Lung (tissue), 12 donors: Measurements from ENCODE around the gene LINGO3. TPM values are rescaled to one million over a fixed set of nuclear protein-coding genes. Genes with fewer than 3 reads are reported as not detected.
A peak's percentile ranks its signal among the peaks of the same experiment; 100 is the strongest.

ENCODE experiments used
- ATAC-seq: fragments of 200-7000 bp; cut with Tn5 transposase; one replicate; pipeline ENCODE4 v1.9.1; 2020; ENCODE audit warnings: moderate number of reproducible peaks; ENCODE audit not compliant: insufficient read depth, low FRiP score
- DNase-seq, 3 donors: peaks; one replicate each; pipeline ENCODE4 v3.0.0-alpha.2; 2013 to 2017
- H3K27ac ChIP-seq, 2 donors: one replicate each; pipeline ENCODE4 v1.5.1; 2013; ENCODE audit warnings: mild to moderate bottlenecking in 2 of 2, moderate library complexity in 2 of 2, control low read depth in 1 of 2, inconsistent platforms in 1 of 2, low read depth in 1 of 2, low read length in 1 of 2
- H3K27me3 ChIP-seq, 3 donors: one replicate each; pipeline ENCODE4 v1.5.1; 2013; ENCODE audit warnings: low read length in 2 of 3; ENCODE audit not compliant: control insufficient read depth in 3 of 3, insufficient read depth in 3 of 3
- H3K36me3 ChIP-seq, 4 donors: one replicate each; pipeline ENCODE4 v1.5.1; 2013; ENCODE audit warnings: low read length in 4 of 4, mild to moderate bottlenecking in 1 of 4, moderate library complexity in 1 of 4; ENCODE audit not compliant: control insufficient read depth in 4 of 4, insufficient read depth in 4 of 4
- H3K4me1 ChIP-seq, 5 donors: one replicate each; pipeline ENCODE4 v1.5.1; 2013; ENCODE audit warnings: low read length in 5 of 5, mild to moderate bottlenecking in 2 of 5, moderate library complexity in 1 of 5; ENCODE audit not compliant: control insufficient read depth in 5 of 5, insufficient read depth in 5 of 5
- H3K4me3 ChIP-seq: one replicate; pipeline ENCODE4 v1.5.1; 2013; ENCODE audit warnings: mild to moderate bottlenecking, control low read depth, moderate library complexity
- H3K9ac ChIP-seq, 2 donors: one replicate each; pipeline ENCODE4 v1.5.1; 2013; ENCODE audit warnings: low read length in 2 of 2, control low read depth in 1 of 2; ENCODE audit not compliant: insufficient read depth in 1 of 2
- H3K9me3 ChIP-seq, 4 donors: one replicate each; pipeline ENCODE4 v1.5.1; 2013; ENCODE audit warnings: low read length in 3 of 4, mild to moderate bottlenecking in 1 of 4, moderate library complexity in 1 of 4; ENCODE audit not compliant: control insufficient read depth in 4 of 4, insufficient read depth in 3 of 4
- CTCF ChIP-seq: IDR thresholded peaks from 2 replicates; pipeline ENCODE4 v1.5.1; 2012; ENCODE audit warnings: mild to moderate bottlenecking; ENCODE audit errors: control extremely low read depth, extremely low read depth
- WGBS, 2 donors: extraction: QIAGEN DNeasy Blood & Tissue Kit; methylation state at CpG; one replicate each; pipeline ENCODE4 v1.1.7; 2013; 5-methylcytosine and 5-hydroxymethylcytosine counted together
- polyA plus RNA-seq, 2 donors: library from polyadenylated mRNA; stranded (reverse); fragments of 200-250 nt; gene quantifications; one replicate each; pipeline ENCODE4 v1.2.1, GENCODE V29; 2013
- total RNA-seq, 2 donors: library from RNA; depleted of rRNA in 1 of 2; stranded (reverse); fragments of >200 nt in 1 of 2; gene quantifications; one replicate each; pipeline ENCODE4 v1.2.1, GENCODE V29; 2014 to 2021
- donor health status: control.
- donor health status: control.
- donor health status: Bipolar disorder and iron deficiency.
- donor health status: healthy.
- donor health status: DM: yes; HTN: yes; CAD: no.

The LINGO3 gene
- total and polyA plus RNA-seq, 4 donors = 0.10 to 1.0 (median 0.21) TPM; not detected in 1

DNA sequence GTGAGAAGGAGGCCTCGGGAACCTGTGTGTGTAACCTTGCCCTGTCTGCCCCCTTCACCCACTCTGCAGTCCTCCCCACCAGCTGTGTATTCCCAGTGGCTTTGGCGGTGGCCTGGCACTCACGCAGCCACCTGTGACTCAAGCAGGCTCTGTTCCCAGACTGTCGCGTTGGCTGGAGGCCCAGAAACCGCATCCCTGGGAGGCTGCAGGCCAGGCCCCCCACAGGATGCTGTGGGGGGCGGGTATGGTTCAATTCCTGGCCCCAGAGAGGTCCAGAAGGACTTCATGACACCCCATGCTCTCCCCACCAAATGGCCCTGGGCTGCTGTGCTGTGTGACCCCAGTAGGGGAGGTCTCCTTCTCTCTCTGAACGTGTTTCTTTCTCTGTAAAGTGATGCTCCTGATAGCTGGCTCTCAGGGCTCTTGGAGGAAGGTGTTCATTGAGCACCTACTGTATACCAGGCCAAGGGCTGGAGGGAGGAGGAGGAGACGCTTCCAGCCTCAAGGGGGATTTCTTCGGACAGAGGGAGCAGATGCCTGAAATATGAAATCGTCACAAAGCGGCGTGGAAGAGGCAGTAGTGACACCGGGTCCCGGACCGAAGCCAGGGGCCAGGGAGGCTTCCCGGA lies 1.9 kb upstream of the LINGO3 start:
- no peak for ATAC-seq
- Histone ChIP-seq H3K4me1 (peaks cover 0 to 3% (median 0%) of the 10 kb centered on the region in 5 donors), H3K27ac (no peak overlapping the region), H3K9me3 (peaks cover 0 to 1% (median 0%) of the 10 kb centered on the region in 4 donors), H3K4me3 (no peak overlapping the region), H3K9ac (no peak overlapping the region), H3K36me3 (no peaks in the 10 kb centered on the region), H3K27me3 (peaks cover 4 to 38% (median 26%) of the 10 kb centered on the region in 3 donors)
- DNase-seq = peak; percentile 31 to 56 (median 47)
- TF ChIP-seq CTCF = no peak
- 53% methylated on average over 17 of the region's 17 CpGs for WGBS, 2 donors

- whole genome bisulfite sequencing, 2 donors = 15 to 16% methylated on average over 23 to 33 of the region's 33 CpGs
- no peak overlapping the region for H3K9ac ChIP-seq
- H3K9me3 ChIP-seq = peaks cover 0 to 1% (median 0%) of the 10 kb centered on the region in 4 donors
- H3K36me3 ChIP-seq = no peaks in the 10 kb centered on the region
- H3K4me3 ChIP-seq = no peak overlapping the region
- no peak for TF ChIP-seq CTCF
- no peak overlapping the region for H3K27ac ChIP-seq
- H3K4me1 ChIP-seq = peaks cover 0 to 5% (median 2%) of the 10 kb centered on the region in 5 donors
- H3K27me3 ChIP-seq = peaks cover 4 to 47% (median 36%) of the 10 kb centered on the region in 3 donors
- DNase-seq (no peak), ATAC-seq (no peak)
These were observed 389 bp downstream of the LINGO3 start for GRCh38 chr19:2307518-2308012.

- peaks cover 4 to 53% (median 38%) of the 10 kb centered on the region in 3 donors for H3K27me3 ChIP-seq
- H3K36me3 ChIP-seq = no peaks in the 10 kb centered on the region
- H3K27ac ChIP-seq = no peak overlapping the region
- H3K9me3 ChIP-seq = peaks cover 0 to 1% (median 0%) of the 10 kb centered on the region in 4 donors
- H3K4me1 ChIP-seq = peaks cover 0 to 9% (median 7%) of the 10 kb centered on the region in 5 donors
- WGBS, 2 donors = 58 to 70% methylated on average over 17 of the region's 17 CpGs
- H3K4me3 ChIP-seq = no peak overlapping the region
- DNase-seq (no peak), ATAC-seq (no peak)
- no peak for TF ChIP-seq CTCF
- H3K9ac ChIP-seq = no peak overlapping the region
These were observed 983 bp downstream of the LINGO3 start for GRCh38 chr19:2306971-2307370.
